ENCODE measurements around the gene CACNA1E. TPM values are rescaled to one million over a fixed set of nuclear protein-coding genes. Genes with fewer than 3 reads are reported as not detected.

Gene CACNA1E
- total RNA-seq, 1 donor from 2014 or later: not detected

GRCh38 chr1:181469829-181470228 lies 13.5 kb upstream of the CACNA1E start:
- Mint-ChIP-seq H3K36me3 (ENCODE audit: low read depth) (no peaks in the 10 kb centered on the region), H3K9me3 (no peaks in the 10 kb centered on the region), H3K4me1 (no peaks in the 10 kb centered on the region), H3K27ac (no peak overlapping the region), H3K27me3 (peaks cover 38% of the 10 kb centered on the region), H3K4me3 (no peak overlapping the region)
- no peak for DNase-seq
- intact Hi-C loops (cut with micrococcal nuclease): no loop called here

DNA sequence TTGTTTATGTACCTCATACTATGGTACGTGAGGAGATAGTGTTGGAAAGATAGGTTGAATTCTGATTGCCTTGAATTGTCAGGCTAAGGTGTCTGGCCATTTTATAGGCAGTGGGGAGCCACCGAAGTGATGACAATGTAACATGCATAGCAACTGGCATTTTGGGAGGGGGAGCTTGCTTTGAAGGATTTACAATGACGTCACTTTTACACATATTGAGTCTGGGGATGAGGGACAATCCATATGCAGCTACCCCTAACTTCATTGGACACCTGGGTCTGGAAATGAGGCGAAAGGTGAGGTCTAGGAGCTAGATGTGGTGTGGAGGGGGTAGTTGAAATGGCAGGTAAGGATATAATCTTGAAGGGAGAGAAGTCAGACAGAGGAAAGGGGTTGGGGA lies 7.7 kb upstream of the CACNA1E start:
- no peaks in the 10 kb centered on the region for H3K9me3 Mint-ChIP-seq
- intact Hi-C loops (cut with micrococcal nuclease): no loop called here
- no peak overlapping the region for H3K4me3 Mint-ChIP-seq
- peaks cover 21% of the 10 kb centered on the region for H3K27me3 Mint-ChIP-seq
- no peaks in the 10 kb centered on the region for H3K4me1 Mint-ChIP-seq
- no peak for DNase-seq
- no peak overlapping the region for H3K27ac Mint-ChIP-seq
- H3K36me3 Mint-ChIP-seq (ENCODE audit: low read depth): no peaks in the 10 kb centered on the region

DNA sequence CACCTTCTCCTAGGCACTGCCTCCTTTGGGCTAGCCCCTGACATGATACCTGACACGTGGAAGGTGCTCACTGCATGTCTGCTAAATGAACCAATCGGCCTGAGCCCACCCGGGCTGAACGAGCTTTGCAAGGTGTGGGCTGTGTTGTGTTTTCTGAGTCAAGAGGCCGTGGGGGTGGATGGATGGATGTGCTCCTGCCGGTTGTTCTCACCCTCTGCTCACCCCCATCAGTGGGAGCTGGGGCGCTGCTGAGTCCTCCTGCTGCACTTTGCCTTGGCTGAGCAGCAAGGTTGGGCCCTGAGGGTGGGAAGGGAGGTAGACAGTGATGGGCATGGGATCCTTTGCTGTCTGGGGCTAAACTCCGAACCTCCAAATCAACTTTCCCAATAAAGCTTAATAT lies 6.7 kb upstream of the CACNA1E start:
- H3K4me1 Mint-ChIP-seq: no peaks in the 10 kb centered on the region
- no peak for DNase-seq
- H3K36me3 Mint-ChIP-seq (ENCODE audit: low read depth): no peaks in the 10 kb centered on the region
- no peak overlapping the region for H3K4me3 Mint-ChIP-seq
- intact Hi-C loops (cut with micrococcal nuclease): no loop called here
- peaks cover 26% of the 10 kb centered on the region for H3K27me3 Mint-ChIP-seq
- no peak overlapping the region for H3K27ac Mint-ChIP-seq
- H3K9me3 Mint-ChIP-seq: no peaks in the 10 kb centered on the region

GRCh38 chr1:181478306-181478705 lies 5.0 kb upstream of the CACNA1E start:
- no peak overlapping the region for H3K27ac Mint-ChIP-seq
- peaks cover 28% of the 10 kb centered on the region for H3K27me3 Mint-ChIP-seq
- H3K9me3 Mint-ChIP-seq: no peaks in the 10 kb centered on the region
- H3K4me1 Mint-ChIP-seq: peaks cover 3% of the 10 kb centered on the region
- DNase-seq: no peak
- intact Hi-C loops (cut with micrococcal nuclease): loop anchor here (2.0 kb wide), 2 partner anchors 458 to 576 kb away; no protein-coding TSS in a partner anchor
- no peaks in the 10 kb centered on the region for H3K36me3 Mint-ChIP-seq (ENCODE audit: low read depth)
- H3K4me3 Mint-ChIP-seq: no peak overlapping the region

DNA sequence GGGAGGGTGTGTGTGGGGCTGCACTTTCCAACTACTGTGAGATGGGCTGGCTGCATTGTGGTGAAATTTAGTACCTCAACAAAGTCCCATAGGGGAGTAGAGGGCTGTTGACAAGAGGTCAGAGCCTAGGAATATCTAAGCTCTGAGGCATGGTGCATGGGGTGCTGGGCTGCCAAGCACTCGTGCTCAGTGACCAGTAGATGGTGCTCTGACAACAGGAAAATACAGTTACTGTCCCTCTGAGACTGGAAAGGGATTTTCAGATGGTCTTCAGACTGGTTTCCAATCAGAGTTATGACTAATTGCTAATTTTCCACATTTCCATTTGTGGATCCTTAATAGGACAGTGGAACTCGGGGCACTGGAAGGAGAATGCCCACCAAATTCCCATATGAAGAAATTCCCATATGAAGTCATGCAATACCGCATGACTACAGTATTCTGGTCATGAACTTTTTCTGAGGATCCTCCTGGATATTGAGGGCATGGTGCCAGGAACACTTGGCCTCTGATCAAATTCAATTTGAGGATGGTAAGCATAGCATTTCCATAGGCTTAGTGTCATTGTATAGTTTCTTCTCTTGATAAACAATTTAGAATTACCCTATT lies 4.1 kb upstream of the CACNA1E start:
- H3K27me3 Mint-ChIP-seq: peaks cover 36% of the 10 kb centered on the region

GRCh38 chr1:181482001-181482430 lies 1.3 kb upstream of the CACNA1E start:
- Mint-ChIP-seq H3K4me3 (peak overlapping the region; percentile 75), H3K27me3 (peaks cover 64% of the 10 kb centered on the region), H3K4me1 (peaks cover 7% of the 10 kb centered on the region), H3K27ac (no peak overlapping the region), H3K36me3 (ENCODE audit: low read depth) (no peaks in the 10 kb centered on the region), H3K9me3 (no peaks in the 10 kb centered on the region)
- intact Hi-C loops (cut with micrococcal nuclease): loop anchor here (10.0 kb wide), 2 partner anchors 913 to 1247 kb away; partner anchors contain the start of genes GLUL and LHX4
- no peak for DNase-seq

More for the DNA sequence above, 4.1 kb upstream of the CACNA1E start:
- intact Hi-C loops (cut with micrococcal nuclease): loop anchor here (1.0 to 2.0 kb wide), 3 partner anchors 458 to 602 kb away; no protein-coding TSS in a partner anchor
- DNase-seq: peak; percentile 79
- no peak overlapping the region for H3K4me3 Mint-ChIP-seq
- no peak overlapping the region for H3K27ac Mint-ChIP-seq
- no peaks in the 10 kb centered on the region for H3K36me3 Mint-ChIP-seq (ENCODE audit: low read depth)
- H3K4me1 Mint-ChIP-seq: peaks cover 7% of the 10 kb centered on the region
- no peaks in the 10 kb centered on the region for H3K9me3 Mint-ChIP-seq

- H3K4me1 Mint-ChIP-seq: peaks cover 7% of the 10 kb centered on the region
- intact Hi-C loops (cut with micrococcal nuclease): loop anchor here (10.0 kb wide), 2 partner anchors 912 to 1248 kb away; partner anchors contain the start of genes GLUL and LHX4
- peak; percentile 83 for DNase-seq
- peaks cover 64% of the 10 kb centered on the region for H3K27me3 Mint-ChIP-seq
- H3K4me3 Mint-ChIP-seq: peak overlapping the region; percentile 75
- H3K27ac Mint-ChIP-seq: no peak overlapping the region
- H3K36me3 Mint-ChIP-seq (ENCODE audit: low read depth): no peaks in the 10 kb centered on the region
- no peaks in the 10 kb centered on the region for H3K9me3 Mint-ChIP-seq
Observed at GRCh38 chr1:181482521-181483284, 614 bp upstream of the CACNA1E start.

- no peak overlapping the region for H3K4me3 Mint-ChIP-seq
- no peaks in the 10 kb centered on the region for H3K36me3 Mint-ChIP-seq (ENCODE audit: low read depth)
- intact Hi-C loops (cut with micrococcal nuclease): loop anchor here (10.0 kb wide), 2 partner anchors 910 to 1250 kb away; partner anchors contain the start of genes GLUL and LHX4
- H3K27me3 Mint-ChIP-seq: peaks cover 78% of the 10 kb centered on the region
- H3K27ac Mint-ChIP-seq: no peak overlapping the region
- no peak for DNase-seq
- peaks cover 7% of the 10 kb centered on the region for H3K4me1 Mint-ChIP-seq
- no peaks in the 10 kb centered on the region for H3K9me3 Mint-ChIP-seq
Observed at GRCh38 chr1:181484821-181485220, 1.5 kb downstream of the CACNA1E start.

GRCh38 chr1:181485287-181486097 lies 2.2 kb downstream of the CACNA1E start:
- intact Hi-C loops (cut with micrococcal nuclease): loop anchor here (10.0 kb wide), 2 partner anchors 909 to 1251 kb away; partner anchors contain the start of genes GLUL and LHX4
- Mint-ChIP-seq H3K27ac (no peak overlapping the region), H3K4me1 (peaks cover 7% of the 10 kb centered on the region), H3K9me3 (no peaks in the 10 kb centered on the region), H3K4me3 (no peak overlapping the region), H3K27me3 (peaks cover 75% of the 10 kb centered on the region), H3K36me3 (ENCODE audit: low read depth) (no peaks in the 10 kb centered on the region)
- DNase-seq: peak; percentile 61

- no peaks in the 10 kb centered on the region for H3K9me3 Mint-ChIP-seq
- intact Hi-C loops (cut with micrococcal nuclease): loop anchor here (10.0 kb wide), 2 partner anchors 909 to 1251 kb away; partner anchors contain the start of genes GLUL and LHX4
- no peak overlapping the region for H3K27ac Mint-ChIP-seq
- no peak for DNase-seq
- H3K4me1 Mint-ChIP-seq: peaks cover 7% of the 10 kb centered on the region
- no peaks in the 10 kb centered on the region for H3K36me3 Mint-ChIP-seq (ENCODE audit: low read depth)
- peaks cover 73% of the 10 kb centered on the region for H3K27me3 Mint-ChIP-seq
- H3K4me3 Mint-ChIP-seq: no peak overlapping the region
Observed at GRCh38 chr1:181486098-181486420, 2.7 kb downstream of the CACNA1E start.

DNA sequence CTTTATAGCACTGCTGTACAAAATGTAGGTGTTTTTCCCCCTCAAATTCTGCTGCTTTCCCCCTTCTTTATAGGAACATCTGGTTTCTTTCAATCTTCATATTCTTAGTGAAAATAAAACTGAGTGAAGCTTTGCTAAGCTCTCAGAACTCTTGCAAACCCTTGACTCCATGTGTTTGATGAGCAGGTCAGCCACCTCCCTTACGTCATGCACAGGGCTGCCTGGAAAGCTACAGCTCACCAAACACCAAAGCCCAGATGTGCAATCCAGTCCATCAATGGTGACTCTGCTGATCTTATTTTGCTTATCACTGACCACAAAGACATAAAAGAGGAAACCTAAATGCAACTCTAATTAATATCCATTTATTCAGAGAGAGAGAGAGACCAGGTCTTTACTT lies 5.5 kb downstream of the CACNA1E start:
- Mint-ChIP-seq H3K27ac (no peak overlapping the region), H3K4me3 (no peak overlapping the region), H3K27me3 (peaks cover 69% of the 10 kb centered on the region), H3K9me3 (no peaks in the 10 kb centered on the region), H3K36me3 (ENCODE audit: low read depth) (no peaks in the 10 kb centered on the region), H3K4me1 (no peaks in the 10 kb centered on the region)
- no peak for DNase-seq
- intact Hi-C loops (cut with micrococcal nuclease): loop anchor here (10.0 kb wide), 2 partner anchors 906 to 1254 kb away; partner anchors contain the start of genes GLUL and LHX4

GRCh38 chr1:181490276-181490675 lies 7.0 kb downstream of the CACNA1E start:
- no peaks in the 10 kb centered on the region for H3K36me3 Mint-ChIP-seq (ENCODE audit: low read depth)
- H3K27me3 Mint-ChIP-seq: peaks cover 58% of the 10 kb centered on the region
- intact Hi-C loops (cut with micrococcal nuclease): no loop called here
- no peaks in the 10 kb centered on the region for H3K9me3 Mint-ChIP-seq
- H3K27ac Mint-ChIP-seq: no peak overlapping the region
- DNase-seq: no peak
- no peaks in the 10 kb centered on the region for H3K4me1 Mint-ChIP-seq
- no peak overlapping the region for H3K4me3 Mint-ChIP-seq

GRCh38 chr1:181490740-181491712 lies 7.7 kb downstream of the CACNA1E start:
- Mint-ChIP-seq H3K27ac (no peak overlapping the region), H3K4me3 (no peak overlapping the region), H3K27me3 (peaks cover 51% of the 10 kb centered on the region), H3K4me1 (no peaks in the 10 kb centered on the region), H3K36me3 (ENCODE audit: low read depth) (no peaks in the 10 kb centered on the region), H3K9me3 (no peaks in the 10 kb centered on the region)
- DNase-seq: no peak
- intact Hi-C loops (cut with micrococcal nuclease): no loop called here
